Activated CD8-positive, alpha-beta memory T cell treated with anti-CD3 and anti-CD28 coated beads for 24 hours (primary cell): Measurements from ENCODE around the gene NEAT1.

Experiments used
- DNase-seq: peaks from one replicate; pipeline ENCODE4 v3.0.0-alpha.2; 2020

Gene NEAT1

GRCh38 chr11:65390099-65390941, 32.3 kb upstream of the NEAT1 start:
- no peak for DNase-seq

DNA sequence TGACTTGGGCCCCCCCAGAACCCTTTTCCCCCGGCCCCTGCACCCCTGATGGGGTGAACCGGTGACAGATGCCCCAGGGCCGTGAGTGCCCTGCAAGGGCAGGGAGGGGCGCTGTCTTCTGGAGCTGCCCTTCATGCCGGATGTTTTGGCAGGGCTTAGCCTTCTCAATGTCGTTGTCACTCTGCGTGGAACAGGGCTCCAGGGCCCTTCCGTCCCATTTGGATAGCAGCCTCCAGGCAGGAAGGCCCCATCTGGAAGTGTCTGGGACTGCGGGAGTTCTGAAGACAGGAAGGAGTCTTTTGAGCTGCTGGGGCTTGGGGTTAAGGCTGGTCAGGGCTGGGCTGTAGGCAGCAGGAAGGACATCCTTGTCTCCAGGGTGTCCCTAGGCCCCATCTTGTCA, 31.6 kb upstream of the NEAT1 start:
- DNase-seq, result no peak

DNA sequence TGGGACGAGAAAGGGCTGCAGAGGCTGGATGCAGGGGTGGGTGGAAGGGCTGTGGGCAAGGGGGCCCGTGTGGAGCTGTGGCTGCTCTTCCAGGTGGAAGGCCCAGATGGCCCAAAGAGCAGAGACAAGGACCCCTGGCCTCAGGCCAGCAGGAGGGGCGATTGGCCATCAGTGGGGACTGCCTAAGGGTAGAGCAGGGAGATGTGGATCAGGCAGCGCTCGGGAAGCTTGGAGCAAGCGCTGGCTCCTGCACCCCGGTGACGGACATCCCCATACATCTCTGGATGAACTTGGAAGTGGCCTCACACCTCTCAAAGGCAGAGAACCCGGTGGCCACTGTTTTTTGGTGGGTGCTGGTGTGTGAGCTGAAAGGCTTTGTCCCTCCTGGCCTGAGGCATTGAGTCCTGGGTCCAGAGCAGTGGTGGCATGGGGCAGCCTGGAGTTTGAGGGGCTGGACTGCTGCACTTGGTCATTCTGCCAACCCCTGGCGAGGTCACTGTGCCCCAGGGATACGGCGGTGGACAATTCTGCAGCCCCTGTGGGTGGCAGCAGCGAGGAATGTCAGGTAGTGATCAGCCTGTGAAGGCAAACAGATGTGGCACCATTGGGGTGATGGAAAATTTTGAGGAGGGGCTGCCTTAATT, 30.3 kb upstream of the NEAT1 start:
- DNase-seq, result no peak

DNA sequence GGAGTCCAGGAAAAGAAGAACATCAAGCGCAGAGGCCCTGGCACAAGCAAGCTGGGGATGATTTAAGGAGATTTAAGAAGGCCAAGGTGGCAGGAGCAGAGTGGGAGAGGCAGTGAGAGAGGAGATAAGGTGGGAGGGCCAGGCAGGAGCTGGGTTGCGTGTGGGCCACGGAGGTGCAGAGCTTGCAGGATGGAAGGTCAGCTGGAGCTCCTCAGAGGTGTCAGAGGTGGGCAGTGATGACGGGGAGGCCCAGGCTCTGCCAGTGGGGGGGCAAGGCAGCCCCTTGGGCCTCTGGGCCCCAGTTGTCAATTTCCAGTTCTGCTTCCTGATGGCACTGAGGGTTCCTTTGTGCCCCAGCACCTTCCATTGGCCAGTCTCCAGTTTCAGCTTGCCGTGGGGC, 29.7 kb upstream of the NEAT1 start:
- DNase-seq, result no peak

- no peak for DNase-seq
These were observed 29.0 kb upstream of the NEAT1 start for GRCh38 chr11:65393513-65394079.

DNA sequence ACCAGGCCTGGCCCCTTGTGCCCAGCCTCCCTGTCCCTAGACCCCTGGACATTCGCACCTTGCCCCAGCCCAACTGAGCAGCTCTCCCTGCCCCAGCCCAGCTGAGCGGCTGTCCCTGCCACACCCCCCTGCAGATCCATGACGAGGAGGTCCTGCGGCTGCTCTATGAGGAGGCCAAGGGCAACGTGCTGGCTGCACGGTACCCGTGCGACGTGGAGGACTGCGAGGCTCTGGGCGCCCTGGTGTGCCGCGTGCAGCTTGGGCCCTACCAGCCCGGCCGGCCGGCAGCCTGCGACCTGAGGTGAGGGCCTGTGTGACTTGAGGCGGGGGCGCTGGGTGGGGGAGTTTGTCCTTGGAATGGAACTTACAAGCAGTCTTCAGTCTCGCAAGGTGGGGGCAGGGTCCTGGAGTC, 28.5 kb upstream of the NEAT1 start:
- no peak for DNase-seq

GRCh38 chr11:65395961-65396530, 26.6 kb upstream of the NEAT1 start:
- no peak for DNase-seq

GRCh38 chr11:65396769-65397745, 25.5 kb upstream of the NEAT1 start:
- DNase-seq, result no peak

DNA sequence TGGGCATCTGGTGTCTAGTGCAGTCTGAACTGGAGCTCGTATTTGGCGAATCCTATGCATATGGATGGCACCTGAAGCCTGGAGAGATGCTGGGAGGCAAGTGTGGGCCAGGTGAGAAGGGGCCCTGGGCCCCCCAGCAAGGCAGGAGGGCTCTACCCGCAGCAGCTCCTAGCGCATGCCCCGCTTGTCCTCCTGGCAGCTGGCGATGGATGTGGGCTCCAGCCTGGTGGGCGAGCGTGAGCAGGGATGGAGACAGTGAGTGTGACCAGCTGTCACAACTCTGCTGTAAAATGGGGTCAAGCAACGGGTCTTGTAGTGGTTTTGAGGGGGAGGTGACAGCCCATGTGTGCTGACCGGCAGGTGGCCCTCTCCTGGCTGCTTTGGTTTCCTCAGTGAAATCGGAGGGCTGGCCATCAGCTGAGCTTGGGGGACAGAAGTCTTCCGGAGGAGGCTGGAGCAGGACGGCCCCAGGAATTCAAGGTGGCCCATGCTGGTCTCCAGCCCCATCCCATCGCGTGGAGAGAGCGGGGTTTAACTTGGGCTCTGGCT, 24.2 kb upstream of the NEAT1 start:
- no peak for DNase-seq

DNA sequence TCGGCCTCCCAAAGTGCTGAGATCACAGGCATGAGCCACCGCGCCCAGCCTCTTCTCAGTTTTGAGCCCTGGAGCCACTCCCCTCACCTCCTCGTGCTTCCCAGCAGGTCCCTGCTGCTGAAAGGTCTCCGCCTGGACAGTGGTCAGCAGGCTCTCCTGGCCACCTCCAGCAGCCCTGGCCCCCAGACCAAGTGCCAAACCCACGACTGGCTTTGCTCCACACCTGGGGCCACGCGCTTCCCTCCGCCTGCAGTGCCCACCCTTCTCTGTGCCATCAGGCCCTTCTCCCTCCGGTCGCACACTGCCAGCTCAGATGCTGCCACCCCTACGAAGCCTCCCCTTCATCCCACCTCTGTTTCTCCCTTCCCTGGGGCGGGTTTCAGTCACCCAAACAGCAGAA, 23.3 kb upstream of the NEAT1 start:
- no peak for DNase-seq

GRCh38 chr11:65399845-65400244, 22.8 kb upstream of the NEAT1 start:
- no peak for DNase-seq

- no peak for DNase-seq
These were observed 22.1 kb upstream of the NEAT1 start for GRCh38 chr11:65400307-65401072.

- no peak for DNase-seq
These were observed 21.4 kb upstream of the NEAT1 start for GRCh38 chr11:65401073-65401802.

DNA sequence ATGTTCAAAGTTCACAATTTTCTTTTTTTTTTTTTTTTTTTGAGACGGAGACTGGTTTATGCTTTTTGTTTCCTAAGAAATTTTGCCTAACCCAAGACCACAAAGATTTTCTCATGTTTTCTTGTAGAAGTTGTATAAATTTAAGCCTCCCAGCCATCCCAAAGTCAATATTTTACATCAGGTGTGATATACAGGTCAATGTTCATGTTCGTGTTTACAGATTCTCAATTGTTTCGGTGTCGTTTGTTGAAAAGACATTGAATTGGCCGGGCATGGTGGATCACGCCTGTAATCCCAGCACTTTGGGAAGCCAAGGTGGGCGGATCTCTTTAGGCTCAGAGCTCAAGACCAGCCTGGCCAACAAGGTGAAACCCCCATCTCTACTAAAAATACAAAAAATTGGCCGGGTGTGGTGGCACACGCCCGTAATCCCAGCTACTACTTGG, 20.8 kb upstream of the NEAT1 start:
- no peak for DNase-seq

GRCh38 chr11:65402790-65403189, 19.8 kb upstream of the NEAT1 start:
- no peak for DNase-seq

- no peak for DNase-seq
These were observed 18.9 kb upstream of the NEAT1 start for GRCh38 chr11:65403607-65404121.

DNA sequence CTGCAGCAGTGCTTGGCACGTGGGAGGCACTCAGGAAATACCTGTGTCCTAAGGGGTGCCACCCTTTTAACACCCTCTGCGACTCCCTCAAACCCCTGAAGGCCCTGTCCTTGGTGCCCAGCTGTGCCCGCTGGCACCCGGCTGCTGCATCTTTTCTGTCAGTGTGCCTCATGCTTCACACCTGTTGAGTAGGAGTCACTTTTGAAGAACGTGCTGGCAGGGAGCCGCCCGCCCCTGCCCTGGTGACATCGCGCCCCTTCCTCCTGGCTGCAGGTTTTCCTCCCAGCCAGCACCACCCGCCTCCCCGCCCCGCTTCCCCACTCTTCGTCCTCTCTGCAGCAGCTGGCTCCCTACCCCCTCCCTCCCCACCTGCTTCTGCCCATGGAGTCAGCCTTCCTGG, 18.4 kb upstream of the NEAT1 start:
- DNase-seq, result no peak

GRCh38 chr11:65404638-65405339, 17.8 kb upstream of the NEAT1 start:
- DNase-seq, result no peak

- DNase-seq, result no peak
These were observed 11.5 kb upstream of the NEAT1 start for GRCh38 chr11:65410936-65411680.
